Pancreas (tissue), 10 donors: ENCODE data around the gene CC2D1B. TPM values are rescaled to one million over a fixed set of nuclear protein-coding genes. Genes with fewer than 3 reads are reported as not detected.

Experiments
- ATAC-seq, 4 donors: fragments of 200-7000 bp; cut with Tn5 transposase; one replicate each; pipeline versions ENCODE4 v1.8.0 to v1.9.1; 2020; ENCODE audit warnings: mild to moderate bottlenecking in 4 of 4, moderate library complexity in 4 of 4
- DNase-seq, 6 donors: peaks; one replicate each; pipeline ENCODE4 v3.0.0-alpha.2; 2020
- FAIRE-seq: peaks from 2 replicates; lab custom pipeline; 2012; peaks lifted over from hg19 to GRCh38; lab: Jason Lieb, UNC
- H3K27ac ChIP-seq, 4 donors: fragments of 200-600 bp; sonication (generic); 1 replicate in 3 of 4; 2 replicates in 1 of 4; pipeline versions ENCODE4 v1.5.0 to v1.8.0; 2020
- H3K27me3 ChIP-seq, 4 donors: fragments of 200-600 bp; one replicate each; pipeline ENCODE4 v1.8.0; 2021
- H3K36me3 ChIP-seq, 3 donors: fragments of 200-600 bp; sonication (generic) in 1 of 3; one replicate each; pipeline versions ENCODE4 v1.5.0 to v1.8.0; 2020 to 2021
- H3K4me1 ChIP-seq, 3 donors: fragments of 200-600 bp; one replicate each; pipeline ENCODE4 v1.8.0; 2021
- H3K4me3 ChIP-seq, 4 donors: fragments of 200-600 bp; sonication (generic) in 2 of 4; one replicate each; pipeline versions ENCODE4 v1.5.0 to v1.8.0; 2020 to 2021
- H3K9me3 ChIP-seq, 4 donors: fragments of 200-600 bp; one replicate each; pipeline ENCODE4 v1.8.0; 2021
- WGBS, 2 donors: extraction: QIAGEN DNeasy Blood & Tissue Kit; methylation state at CpG; one replicate each; pipeline ENCODE4 v1.1.7; 2013; 5-methylcytosine and 5-hydroxymethylcytosine counted together
- intact Hi-C, 3 donors: fragments of 100-400 bp; cut with DNase I; formaldehyde crosslinking; loops; one replicate each; pipeline versions ENCODE4 v1.11.1 to v1.14.2; 2022
- polyA plus RNA-seq, 2 donors: library from polyadenylated mRNA; stranded (reverse); fragments of 200-250 nt; gene quantifications; one replicate each; pipeline ENCODE4 v1.2.3, GENCODE V29; 2013
- total RNA-seq, 6 donors: library from RNA; stranded (reverse); fragmentation: NEBNext Ultra II Directional in 4 of 6; extraction: Animal tissue kit (Norgen Biotek cat#: 25700) in 4 of 6; gene quantifications; one replicate each; pipeline versions ENCODE4 v1.2.1 to v1.2.4, GENCODE V29; 2021 to 2023
- TF ChIP-seq, protein P1 (sequence below), 4 donors: fragments of 200-600 bp; sonication (generic) in 3 of 4; IDR thresholded peaks; one replicate each; pipeline versions ENCODE4 v1.5.0 to v1.8.0; 2021; ENCODE audit warnings: antibody characterized with exemption in 4 of 4
- donor health status: healthy with polysubstance abuse.
- donor health status: DM: no; HTN: no; CAD: no; lungs with moderate emphysema.
- donor health status: DM: no; HTN: no; CAD: no.
- donor health status: control.
- donor health status: control.
- donor health status: Bipolar disorder and iron deficiency.
- donor health status: DM: yes; HTN: yes; CAD: no.
- donor health status: DM: no; HTN: no; CAD: no.
- donor health status: DM: no; HTN: no; CAD: no.
- donor health status: DM: yes; HTN: yes; CAD: no.

The CC2D1B gene
- total and polyA plus RNA-seq, 8 donors: 13.3 to 22.3 (median 14.6) TPM

GRCh38 chr1:52348704-52349300 lies 17.2 kb downstream of the CC2D1B start:
- no peak for DNase-seq
- H3K4me3 ChIP-seq: no peak overlapping the region
- no peaks in the 10 kb centered on the region for H3K27me3 ChIP-seq
- peak; percentile 40 to 70 (median 58) for ATAC-seq
- no peak overlapping the region for H3K27ac ChIP-seq
- no peaks in the 10 kb centered on the region for H3K9me3 ChIP-seq
- H3K36me3 ChIP-seq: peaks cover 0 to 24% (median 0%) of the 10 kb centered on the region in 3 donors
- no peaks in the 10 kb centered on the region for H3K4me1 ChIP-seq
- TF ChIP-seq, protein P1, sequence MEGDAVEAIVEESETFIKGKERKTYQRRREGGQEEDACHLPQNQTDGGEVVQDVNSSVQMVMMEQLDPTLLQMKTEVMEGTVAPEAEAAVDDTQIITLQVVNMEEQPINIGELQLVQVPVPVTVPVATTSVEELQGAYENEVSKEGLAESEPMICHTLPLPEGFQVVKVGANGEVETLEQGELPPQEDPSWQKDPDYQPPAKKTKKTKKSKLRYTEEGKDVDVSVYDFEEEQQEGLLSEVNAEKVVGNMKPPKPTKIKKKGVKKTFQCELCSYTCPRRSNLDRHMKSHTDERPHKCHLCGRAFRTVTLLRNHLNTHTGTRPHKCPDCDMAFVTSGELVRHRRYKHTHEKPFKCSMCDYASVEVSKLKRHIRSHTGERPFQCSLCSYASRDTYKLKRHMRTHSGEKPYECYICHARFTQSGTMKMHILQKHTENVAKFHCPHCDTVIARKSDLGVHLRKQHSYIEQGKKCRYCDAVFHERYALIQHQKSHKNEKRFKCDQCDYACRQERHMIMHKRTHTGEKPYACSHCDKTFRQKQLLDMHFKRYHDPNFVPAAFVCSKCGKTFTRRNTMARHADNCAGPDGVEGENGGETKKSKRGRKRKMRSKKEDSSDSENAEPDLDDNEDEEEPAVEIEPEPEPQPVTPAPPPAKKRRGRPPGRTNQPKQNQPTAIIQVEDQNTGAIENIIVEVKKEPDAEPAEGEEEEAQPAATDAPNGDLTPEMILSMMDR (IDR thresholded peaks at IDR 0.05): no peak
- FAIRE-seq: no peak
- intact Hi-C loops: no loop called here
- 67% methylated on average over 8 of the region's 8 CpGs for WGBS, 2 donors

DNA sequence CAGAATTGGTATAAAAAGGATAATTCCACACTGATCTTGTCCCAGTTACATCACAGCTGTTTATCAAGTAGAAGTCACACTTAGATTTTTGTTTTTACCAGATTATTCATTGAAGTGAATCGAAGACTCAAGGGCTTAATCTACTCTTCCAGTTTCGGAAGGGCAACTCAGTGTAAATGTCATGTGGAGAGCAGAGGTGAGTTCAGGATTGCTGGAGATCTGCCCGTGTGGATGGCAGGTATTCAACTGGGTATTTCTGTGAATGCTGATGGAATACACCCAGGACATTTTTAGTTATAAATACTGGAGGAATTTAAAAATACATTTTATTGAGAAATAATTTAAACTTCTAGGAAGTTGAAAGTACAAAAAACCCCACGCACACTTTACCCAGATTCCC lies 19.4 kb downstream of the CC2D1B start:
- Histone ChIP-seq H3K27me3 (no peaks in the 10 kb centered on the region), H3K9me3 (no peaks in the 10 kb centered on the region), H3K36me3 (peaks cover 0 to 14% (median 0%) of the 10 kb centered on the region in 3 donors), H3K4me1 (no peaks in the 10 kb centered on the region), H3K27ac (no peak overlapping the region), H3K4me3 (no peak overlapping the region)
- DNase-seq (no peak), FAIRE-seq (no peak), ATAC-seq (no peak)
- TF ChIP-seq, protein P1 (IDR thresholded peaks at IDR 0.05): no peak
- 84 to 88% methylated on average over 4 of the region's 4 CpGs for WGBS, 2 donors
- intact Hi-C loops: no loop called here

DNA sequence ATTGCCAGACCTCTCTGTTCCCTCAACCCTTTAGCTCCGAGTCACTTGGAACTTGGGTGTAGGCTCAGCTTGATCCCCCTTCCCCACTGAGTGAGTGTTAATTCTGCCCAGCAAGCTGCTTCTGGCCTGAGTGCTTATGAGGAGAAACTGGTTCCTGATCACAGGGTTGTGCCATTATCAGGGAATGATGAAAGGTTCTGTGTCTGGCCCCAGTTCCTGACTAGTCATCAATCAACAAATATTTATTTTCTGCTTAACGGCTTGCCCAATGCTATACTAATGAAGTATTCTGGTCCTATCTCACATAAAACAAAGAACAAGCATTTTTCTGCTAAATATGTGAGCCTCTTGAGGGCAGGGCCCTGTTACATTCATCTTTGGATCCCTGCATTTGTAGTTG lies 20.8 kb downstream of the CC2D1B start:
- TF ChIP-seq, protein P1 (IDR thresholded peaks at IDR 0.05): no peak
- DNase-seq (no peak), FAIRE-seq (no peak), ATAC-seq (no peak)
- H3K36me3 ChIP-seq: peaks cover 0 to 14% (median 0%) of the 10 kb centered on the region in 3 donors
- H3K27ac ChIP-seq: no peak overlapping the region
- WGBS, 2 donors: 49 to 53% methylated on average over 2 of the region's 2 CpGs
- no peaks in the 10 kb centered on the region for H3K9me3 ChIP-seq
- no peak overlapping the region for H3K4me3 ChIP-seq
- intact Hi-C loops: no loop called here
- no peaks in the 10 kb centered on the region for H3K27me3 ChIP-seq
- no peaks in the 10 kb centered on the region for H3K4me1 ChIP-seq

GRCh38 chr1:52343979-52344378 lies 22.0 kb downstream of the CC2D1B start:
- intact Hi-C loops: no loop called here
- WGBS, 2 donors: 86 to 88% methylated on average over 3 of the region's 3 CpGs
- H3K27ac ChIP-seq: no peak overlapping the region

More at GRCh38 chr1:52343979-52344378, 22.0 kb downstream of the CC2D1B start:
- H3K27me3 ChIP-seq: no peaks in the 10 kb centered on the region
- H3K4me3 ChIP-seq: no peak overlapping the region
- TF ChIP-seq, protein P1 (IDR thresholded peaks at IDR 0.05): no peak
- FAIRE-seq: no peak
- no peak for DNase-seq
- no peaks in the 10 kb centered on the region for H3K9me3 ChIP-seq
- H3K36me3 ChIP-seq: peaks cover 0 to 14% (median 0%) of the 10 kb centered on the region in 3 donors
- no peaks in the 10 kb centered on the region for H3K4me1 ChIP-seq
- no peak for ATAC-seq
